ENCODE results near the gene CSHL1.
"Not testable (repeated sequence)": the region's sequence is repeated elsewhere in the genome, so short reads cannot be mapped to it uniquely, and the experiment has no call there.

DNA sequence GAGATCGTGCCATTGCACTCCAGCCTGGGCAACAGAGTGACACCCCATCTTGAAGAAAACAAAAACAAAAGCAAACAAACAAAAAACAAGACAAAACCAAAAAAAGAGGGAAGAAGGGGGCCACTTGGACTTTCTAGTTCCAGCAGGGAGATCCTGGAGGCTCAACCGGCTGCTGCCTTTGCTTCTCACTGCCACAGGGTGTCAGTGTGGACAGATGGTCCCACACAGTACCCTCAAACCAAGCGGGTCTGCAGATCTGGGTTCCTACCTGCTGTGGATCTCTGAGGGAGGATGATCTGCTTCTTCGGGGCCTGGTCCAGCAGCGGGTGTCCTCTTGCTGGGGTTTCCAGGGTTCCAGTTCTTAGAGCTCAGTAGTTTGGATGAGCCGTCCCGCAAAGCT lies 44.4 kb downstream of the CSHL1 start:
- TF ChIP-seq POLR2AphosphoS5 (IDR thresholded peaks at IDR 0.05); CTCF (IDR thresholded peaks at IDR 0.05; ENCODE audit: poor library complexity, severe bottlenecking); EP300 (conservative IDR thresholded peaks at IDR 0.05; ENCODE audit: poor library complexity, severe bottlenecking); TAF1 (IDR thresholded peaks at IDR 0.05; ENCODE audit: low read depth); MXI1 (conservative IDR thresholded peaks at IDR 0.05; ENCODE audit: poor library complexity, severe bottlenecking); RAD21 (conservative IDR thresholded peaks at IDR 0.05): not testable (repeated sequence)
- TF ChIP-seq, protein P1, sequence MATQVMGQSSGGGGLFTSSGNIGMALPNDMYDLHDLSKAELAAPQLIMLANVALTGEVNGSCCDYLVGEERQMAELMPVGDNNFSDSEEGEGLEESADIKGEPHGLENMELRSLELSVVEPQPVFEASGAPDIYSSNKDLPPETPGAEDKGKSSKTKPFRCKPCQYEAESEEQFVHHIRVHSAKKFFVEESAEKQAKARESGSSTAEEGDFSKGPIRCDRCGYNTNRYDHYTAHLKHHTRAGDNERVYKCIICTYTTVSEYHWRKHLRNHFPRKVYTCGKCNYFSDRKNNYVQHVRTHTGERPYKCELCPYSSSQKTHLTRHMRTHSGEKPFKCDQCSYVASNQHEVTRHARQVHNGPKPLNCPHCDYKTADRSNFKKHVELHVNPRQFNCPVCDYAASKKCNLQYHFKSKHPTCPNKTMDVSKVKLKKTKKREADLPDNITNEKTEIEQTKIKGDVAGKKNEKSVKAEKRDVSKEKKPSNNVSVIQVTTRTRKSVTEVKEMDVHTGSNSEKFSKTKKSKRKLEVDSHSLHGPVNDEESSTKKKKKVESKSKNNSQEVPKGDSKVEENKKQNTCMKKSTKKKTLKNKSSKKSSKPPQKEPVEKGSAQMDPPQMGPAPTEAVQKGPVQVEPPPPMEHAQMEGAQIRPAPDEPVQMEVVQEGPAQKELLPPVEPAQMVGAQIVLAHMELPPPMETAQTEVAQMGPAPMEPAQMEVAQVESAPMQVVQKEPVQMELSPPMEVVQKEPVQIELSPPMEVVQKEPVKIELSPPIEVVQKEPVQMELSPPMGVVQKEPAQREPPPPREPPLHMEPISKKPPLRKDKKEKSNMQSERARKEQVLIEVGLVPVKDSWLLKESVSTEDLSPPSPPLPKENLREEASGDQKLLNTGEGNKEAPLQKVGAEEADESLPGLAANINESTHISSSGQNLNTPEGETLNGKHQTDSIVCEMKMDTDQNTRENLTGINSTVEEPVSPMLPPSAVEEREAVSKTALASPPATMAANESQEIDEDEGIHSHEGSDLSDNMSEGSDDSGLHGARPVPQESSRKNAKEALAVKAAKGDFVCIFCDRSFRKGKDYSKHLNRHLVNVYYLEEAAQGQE (IDR thresholded peaks at IDR 0.05; ENCODE audit: borderline replicate concordance), result not testable (repeated sequence)
